AG10803 (cell line): ENCODE data around the gene SPATA1.

Experiments used
- DNase-seq: peaks from one replicate; pipeline ENCODE4 v3.0.0; 2010; ENCODE audit warnings: low read depth
- H3K4me3 ChIP-seq: 2 replicates; pipeline ENCODE4 v1.5.1; 2011; ENCODE audit warnings: mild to moderate bottlenecking, low read length, control low read depth
- TF ChIP-seq, protein P1 (sequence below): conservative IDR thresholded peaks from 2 replicates; pipeline ENCODE4 v1.5.1; 2011; ENCODE audit warnings: mild to moderate bottlenecking, low read length, control low read depth, inconsistent platforms

SPATA1 gene

GRCh38 chr1:84540759-84541158, 34.6 kb downstream of the SPATA1 start:
- peak; percentile 14 for DNase-seq
- no peak overlapping the region for H3K4me3 ChIP-seq
- TF ChIP-seq, protein P1, sequence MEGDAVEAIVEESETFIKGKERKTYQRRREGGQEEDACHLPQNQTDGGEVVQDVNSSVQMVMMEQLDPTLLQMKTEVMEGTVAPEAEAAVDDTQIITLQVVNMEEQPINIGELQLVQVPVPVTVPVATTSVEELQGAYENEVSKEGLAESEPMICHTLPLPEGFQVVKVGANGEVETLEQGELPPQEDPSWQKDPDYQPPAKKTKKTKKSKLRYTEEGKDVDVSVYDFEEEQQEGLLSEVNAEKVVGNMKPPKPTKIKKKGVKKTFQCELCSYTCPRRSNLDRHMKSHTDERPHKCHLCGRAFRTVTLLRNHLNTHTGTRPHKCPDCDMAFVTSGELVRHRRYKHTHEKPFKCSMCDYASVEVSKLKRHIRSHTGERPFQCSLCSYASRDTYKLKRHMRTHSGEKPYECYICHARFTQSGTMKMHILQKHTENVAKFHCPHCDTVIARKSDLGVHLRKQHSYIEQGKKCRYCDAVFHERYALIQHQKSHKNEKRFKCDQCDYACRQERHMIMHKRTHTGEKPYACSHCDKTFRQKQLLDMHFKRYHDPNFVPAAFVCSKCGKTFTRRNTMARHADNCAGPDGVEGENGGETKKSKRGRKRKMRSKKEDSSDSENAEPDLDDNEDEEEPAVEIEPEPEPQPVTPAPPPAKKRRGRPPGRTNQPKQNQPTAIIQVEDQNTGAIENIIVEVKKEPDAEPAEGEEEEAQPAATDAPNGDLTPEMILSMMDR = no peak

GRCh38 chr1:84541679-84542078, 35.5 kb downstream of the SPATA1 start:
- peak; percentile 2 for DNase-seq
- H3K4me3 ChIP-seq = no peak overlapping the region
- TF ChIP-seq, protein P1 = no peak; the same call in 1 of the 2 replicates

DNA sequence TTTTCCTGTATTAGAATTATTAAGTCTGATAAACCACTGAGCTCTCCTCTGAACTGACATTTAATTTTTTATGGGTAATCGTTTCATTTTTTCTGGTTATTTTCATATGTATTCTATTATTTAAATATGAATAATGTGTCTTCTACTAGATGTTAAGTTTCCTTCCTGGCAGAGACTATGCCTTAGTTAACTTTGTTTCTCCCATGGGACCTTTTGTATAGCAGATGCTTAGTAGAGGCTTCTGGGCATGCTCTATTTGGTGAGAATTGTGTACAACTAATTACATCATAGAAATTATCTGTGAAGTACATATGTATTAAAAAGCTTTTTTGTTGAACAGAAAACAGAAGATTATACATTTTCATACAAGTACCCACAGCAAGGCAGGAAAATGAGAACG, 44.6 kb downstream of the SPATA1 start:
- no peak overlapping the region for H3K4me3 ChIP-seq
- DNase-seq = peak; percentile 32
- TF ChIP-seq, protein P1 = no peak

- no peak overlapping the region for H3K4me3 ChIP-seq
- no peak for DNase-seq
- TF ChIP-seq, protein P1 = no peak
Measured at GRCh38 chr1:84569216-84569615, 63.0 kb downstream of the SPATA1 start.

GRCh38 chr1:84570436-84571149, 64.4 kb downstream of the SPATA1 start:
- H3K4me3 ChIP-seq = no peak overlapping the region
- no peak for DNase-seq
- TF ChIP-seq, protein P1 = no peak

DNA sequence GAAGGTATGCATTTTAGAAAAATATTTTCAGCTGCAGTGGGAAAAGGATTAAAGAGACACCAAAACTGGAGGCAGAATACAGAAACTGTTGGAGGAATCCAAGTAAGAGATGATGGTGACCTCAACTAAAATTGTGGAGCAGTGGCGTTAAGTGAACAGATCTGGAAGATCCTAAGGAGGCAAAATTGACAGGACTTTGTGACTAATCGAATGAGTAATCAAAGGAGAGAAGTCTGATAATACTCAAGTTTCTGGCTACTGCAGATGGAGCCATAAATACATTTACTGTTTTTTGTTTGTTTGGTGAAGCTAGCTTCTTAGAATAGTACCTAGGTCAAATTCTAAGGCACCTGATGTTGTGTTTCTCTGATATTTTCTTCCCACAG, 65.0 kb downstream of the SPATA1 start:
- no peak for DNase-seq
- TF ChIP-seq, protein P1 = no peak
- H3K4me3 ChIP-seq = no peak overlapping the region

- TF ChIP-seq, protein P1 = no peak
- DNase-seq = no peak
- peak overlapping the region; percentile 80 for H3K4me3 ChIP-seq
Measured at GRCh38 chr1:84573481-84573966, 67.3 kb downstream of the SPATA1 start.
